ENCODE results near the gene LDAF1. TPM values are rescaled to one million over a fixed set of nuclear protein-coding genes. Genes with fewer than 3 reads are reported as not detected.
A peak's percentile ranks its signal among the peaks of the same experiment; 100 is the strongest.

LDAF1 gene
- total and polyA plus RNA-seq, 4 experiments from 2014 or later, result 15.0 to 23.3 (median 18.4) TPM

DNA sequence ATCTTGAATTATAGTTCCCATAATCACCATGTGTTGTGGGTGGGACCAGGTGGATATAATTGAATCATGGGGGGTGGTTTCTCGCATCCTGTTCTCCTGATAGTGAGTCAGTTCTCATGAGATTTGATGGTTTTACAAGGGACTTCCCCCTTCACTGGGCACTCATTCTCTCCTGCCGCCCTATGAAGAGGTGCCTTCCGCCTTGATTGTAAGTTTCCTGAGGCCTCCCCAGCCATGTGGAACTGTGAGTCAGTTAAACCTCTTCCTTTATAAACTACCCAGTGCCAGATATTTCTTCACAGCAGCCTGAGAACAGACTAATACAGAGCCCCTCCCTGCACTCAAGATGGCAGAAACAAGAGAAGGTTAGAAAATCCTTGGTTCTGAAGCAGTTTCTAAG lies 26.4 kb downstream of the LDAF1 start:
- POLR2A ChIA-PET (ENCODE audit: partially characterized antibody), result no interaction called here
- intact Hi-C loops (cut with micrococcal nuclease), result loop anchor here (5.0 kb wide), 1 partner anchor 333 kb away; no protein-coding TSS in a partner anchor
- Histone ChIP-seq H3K4me3 (ENCODE audit: low read length in 2 of 2) (no peak overlapping the region), H3K4me1 (ENCODE audit: insufficient read depth, low read length) (peaks cover 4% of the 10 kb centered on the region), H3K27ac (ENCODE audit: low read depth, low read length) (no peak overlapping the region), H3K9me3 (ENCODE audit: control insufficient read depth in 1 of 2, low read length in 2 of 2) (no peaks in the 10 kb centered on the region), H3K27me3 (ENCODE audit: insufficient read depth, low read length) (no peaks in the 10 kb centered on the region), H3K36me3 (ENCODE audit: insufficient read depth, low read length) (peaks cover 12% of the 10 kb centered on the region)
- CTCF ChIA-PET (ENCODE audit: partially characterized antibody), result no interaction called here
- peaks cover 3 to 6% (median 4%) of the 10 kb centered on the region in 4 donors for H3K4me1 Mint-ChIP-seq
- H3K27me3 Mint-ChIP-seq, result peaks cover 1 to 4% of the 10 kb centered on the region in 2 donors
- H3K27ac Mint-ChIP-seq, result peak overlapping the region in 1 of 7 donors; percentile 36
- peaks cover 0 to 5% (median 0%) of the 10 kb centered on the region in 8 donors for H3K9me3 Mint-ChIP-seq
- DNase-seq, result no peak
- H3K4me3 Mint-ChIP-seq, result no peak overlapping the region
- H3K36me3 Mint-ChIP-seq, result peaks cover 27 to 30% of the 10 kb centered on the region in 2 donors

- peaks cover 0 to 5% (median 0%) of the 10 kb centered on the region in 8 donors for H3K9me3 Mint-ChIP-seq
- no peak for DNase-seq
- ChIA-PET CTCF (ENCODE audit: partially characterized antibody) (interaction anchor here (1.7 kb wide), 1 partner anchor 9 kb away, joined by 4 read pairs; no protein-coding TSS in a partner anchor), POLR2A (ENCODE audit: partially characterized antibody) (no interaction called here)
- Histone ChIP-seq H3K4me3 (ENCODE audit: low read length in 2 of 2) (no peak overlapping the region), H3K36me3 (ENCODE audit: insufficient read depth, low read length) (peaks cover 6% of the 10 kb centered on the region), H3K27ac (ENCODE audit: low read depth, low read length) (no peak overlapping the region), H3K4me1 (ENCODE audit: insufficient read depth, low read length) (peaks cover 4% of the 10 kb centered on the region), H3K9me3 (ENCODE audit: control insufficient read depth in 1 of 2, low read length in 2 of 2) (no peaks in the 10 kb centered on the region), H3K27me3 (ENCODE audit: insufficient read depth, low read length) (no peaks in the 10 kb centered on the region)
- peaks cover 3 to 6% (median 4%) of the 10 kb centered on the region in 4 donors for H3K4me1 Mint-ChIP-seq
- H3K27me3 Mint-ChIP-seq, result peaks cover 1 to 4% of the 10 kb centered on the region in 2 donors
- intact Hi-C loops (cut with micrococcal nuclease), result loop anchor here (5.0 kb wide), 1 partner anchor 333 kb away; no protein-coding TSS in a partner anchor
- H3K4me3 Mint-ChIP-seq, result no peak overlapping the region
- H3K36me3 Mint-ChIP-seq, result peaks cover 21 to 25% of the 10 kb centered on the region in 2 donors
- H3K27ac Mint-ChIP-seq, result no peak overlapping the region
Measured at GRCh38 chr16:21185659-21186325, 27.3 kb downstream of the LDAF1 start.

- H3K4me1 ChIP-seq (ENCODE audit: insufficient read depth, low read length), result peaks cover 4% of the 10 kb centered on the region
- no peak overlapping the region for H3K27ac Mint-ChIP-seq
- H3K9me3 Mint-ChIP-seq, result peaks cover 0 to 6% (median 0%) of the 10 kb centered on the region in 8 donors
- no peaks in the 10 kb centered on the region for H3K27me3 ChIP-seq (ENCODE audit: insufficient read depth, low read length)
- no peak overlapping the region for H3K27ac ChIP-seq (ENCODE audit: low read depth, low read length)
- no peak for DNase-seq
- peaks cover 2 to 4% of the 10 kb centered on the region in 2 donors for H3K27me3 Mint-ChIP-seq
- no peak overlapping the region for H3K4me3 ChIP-seq (ENCODE audit: low read length in 2 of 2)
- no peaks in the 10 kb centered on the region for H3K9me3 ChIP-seq (ENCODE audit: control insufficient read depth in 1 of 2, low read length in 2 of 2)
- H3K4me3 Mint-ChIP-seq, result no peak overlapping the region
- peaks cover 3 to 6% (median 4%) of the 10 kb centered on the region in 4 donors for H3K4me1 Mint-ChIP-seq
- POLR2A ChIA-PET (ENCODE audit: partially characterized antibody), result no interaction called here
- peaks cover 16 to 20% of the 10 kb centered on the region in 2 donors for H3K36me3 Mint-ChIP-seq
- peaks cover 2% of the 10 kb centered on the region for H3K36me3 ChIP-seq (ENCODE audit: insufficient read depth, low read length)
- intact Hi-C loops (cut with micrococcal nuclease), result loop anchor here (5.0 kb wide), 1 partner anchor 334 kb away; no protein-coding TSS in a partner anchor
- CTCF ChIA-PET (ENCODE audit: partially characterized antibody), result interaction anchor here (1.1 to 4.7 kb wide), 4 partner anchors 9 to 1510 kb away, joined by 3 to 27 read pairs (median 4); no protein-coding TSS in a partner anchor
Measured at GRCh38 chr16:21186326-21186691, 27.8 kb downstream of the LDAF1 start.

- Mint-ChIP-seq H3K9me3 (peaks cover 0 to 11% (median 0%) of the 10 kb centered on the region in 8 donors), H3K36me3 (peaks cover 0 to 1% of the 10 kb centered on the region in 2 donors), H3K4me3 (peak overlapping the region in 1 of 8 donors; percentile 39), H3K27ac (no peak overlapping the region), H3K27me3 (peaks cover 4 to 8% of the 10 kb centered on the region in 2 donors), H3K4me1 (peaks cover 3 to 6% (median 4%) of the 10 kb centered on the region in 4 donors)
- H3K4me1 ChIP-seq (ENCODE audit: insufficient read depth, low read length), result peaks cover 4% of the 10 kb centered on the region
- no peaks in the 10 kb centered on the region for H3K36me3 ChIP-seq (ENCODE audit: insufficient read depth, low read length)
- H3K4me3 ChIP-seq (ENCODE audit: low read length in 2 of 2), result no peak overlapping the region
- no peak overlapping the region for H3K27ac ChIP-seq (ENCODE audit: low read depth, low read length)
- ChIA-PET POLR2A (ENCODE audit: partially characterized antibody) (interaction anchor here (1.7 kb wide), 1 partner anchor 11 kb away, joined by 4 read pairs; no protein-coding TSS in a partner anchor), CTCF (ENCODE audit: partially characterized antibody) (interaction anchor here (0.9 to 4.7 kb wide), 10 partner anchors 10 to 371 kb away, joined by 3 to 27 read pairs (median 4); partner anchors contain the start of gene ZP2)
- H3K27me3 ChIP-seq (ENCODE audit: insufficient read depth, low read length), result no peaks in the 10 kb centered on the region
- intact Hi-C loops (cut with micrococcal nuclease), result loop anchor here (5.0 kb wide), 1 partner anchor 337 kb away; no protein-coding TSS in a partner anchor
- no peak for DNase-seq
- H3K9me3 ChIP-seq (ENCODE audit: control insufficient read depth in 1 of 2, low read length in 2 of 2), result no peaks in the 10 kb centered on the region
Measured at GRCh38 chr16:21189311-21189710, 30.8 kb downstream of the LDAF1 start.

DNA sequence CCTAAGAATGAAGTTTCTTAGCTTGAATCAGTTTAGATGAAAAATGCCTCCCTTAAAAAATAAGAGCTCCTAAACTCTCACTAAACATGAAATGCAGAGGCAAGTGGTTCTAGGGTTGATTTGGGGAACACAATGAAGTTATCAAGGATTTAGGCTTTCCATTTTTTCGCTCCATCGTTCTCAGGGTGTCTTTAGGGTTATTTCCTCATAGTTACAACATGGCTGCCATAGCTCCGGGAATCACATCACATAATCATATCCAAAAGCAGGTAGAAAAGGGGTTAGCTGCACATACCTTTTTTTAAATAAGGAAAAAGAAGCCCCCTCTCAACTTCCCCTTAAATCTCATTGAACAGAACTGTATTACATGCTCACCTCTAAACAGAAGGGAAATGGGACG lies 31.5 kb downstream of the LDAF1 start:
- no peak overlapping the region for H3K4me3 Mint-ChIP-seq
- H3K27me3 Mint-ChIP-seq, result peaks cover 5 to 15% of the 10 kb centered on the region in 2 donors
- DNase-seq, result no peak
- H3K27ac Mint-ChIP-seq, result no peak overlapping the region
- CTCF ChIA-PET (ENCODE audit: partially characterized antibody), result interaction anchor here (0.8 to 4.7 kb wide), 6 partner anchors 10 to 363 kb away, joined by 3 to 27 read pairs (median 6); no protein-coding TSS in a partner anchor
- POLR2A ChIA-PET (ENCODE audit: partially characterized antibody), result interaction anchor here (1.7 kb wide), 1 partner anchor 12 kb away, joined by 4 read pairs; no protein-coding TSS in a partner anchor
- H3K4me3 ChIP-seq (ENCODE audit: low read length in 2 of 2), result no peak overlapping the region
- intact Hi-C loops (cut with micrococcal nuclease), result no loop called here
- H3K9me3 Mint-ChIP-seq, result peaks cover 0 to 11% (median 0%) of the 10 kb centered on the region in 8 donors
- no peaks in the 10 kb centered on the region for H3K36me3 Mint-ChIP-seq
- H3K27ac ChIP-seq (ENCODE audit: low read depth, low read length), result no peak overlapping the region
- H3K27me3 ChIP-seq (ENCODE audit: insufficient read depth, low read length), result no peaks in the 10 kb centered on the region
- H3K9me3 ChIP-seq (ENCODE audit: control insufficient read depth in 1 of 2, low read length in 2 of 2), result no peaks in the 10 kb centered on the region
- no peaks in the 10 kb centered on the region for H3K36me3 ChIP-seq (ENCODE audit: insufficient read depth, low read length)
- H3K4me1 Mint-ChIP-seq, result peaks cover 3 to 6% (median 4%) of the 10 kb centered on the region in 4 donors
- H3K4me1 ChIP-seq (ENCODE audit: insufficient read depth, low read length), result peaks cover 4% of the 10 kb centered on the region

- Mint-ChIP-seq H3K4me1 (peaks cover 3 to 6% (median 4%) of the 10 kb centered on the region in 4 donors), H3K27ac (no peak overlapping the region), H3K9me3 (peaks cover 0 to 11% (median 0%) of the 10 kb centered on the region in 8 donors), H3K36me3 (no peaks in the 10 kb centered on the region), H3K27me3 (peaks cover 5 to 15% of the 10 kb centered on the region in 2 donors), H3K4me3 (no peak overlapping the region)
- no peak for DNase-seq
- no peak overlapping the region for H3K4me3 ChIP-seq (ENCODE audit: low read length in 2 of 2)
- ChIA-PET POLR2A (ENCODE audit: partially characterized antibody) (no interaction called here), CTCF (ENCODE audit: partially characterized antibody) (interaction anchor here (0.9 to 4.7 kb wide), 3 partner anchors 9 to 363 kb away, joined by 3 to 27 read pairs (median 13); no protein-coding TSS in a partner anchor)
- H3K4me1 ChIP-seq (ENCODE audit: insufficient read depth, low read length), result peaks cover 4% of the 10 kb centered on the region
- H3K9me3 ChIP-seq (ENCODE audit: control insufficient read depth in 1 of 2, low read length in 2 of 2), result no peaks in the 10 kb centered on the region
- H3K27me3 ChIP-seq (ENCODE audit: insufficient read depth, low read length), result no peaks in the 10 kb centered on the region
- no peaks in the 10 kb centered on the region for H3K36me3 ChIP-seq (ENCODE audit: insufficient read depth, low read length)
- H3K27ac ChIP-seq (ENCODE audit: low read depth, low read length), result no peak overlapping the region
- intact Hi-C loops (cut with micrococcal nuclease), result no loop called here
Measured at GRCh38 chr16:21190599-21190998, 32.1 kb downstream of the LDAF1 start.

- peaks cover 4% of the 10 kb centered on the region for H3K4me1 ChIP-seq (ENCODE audit: insufficient read depth, low read length)
- peaks cover 5 to 22% of the 10 kb centered on the region in 2 donors for H3K27me3 Mint-ChIP-seq
- no peak for DNase-seq
- POLR2A ChIA-PET (ENCODE audit: partially characterized antibody), result no interaction called here
- intact Hi-C loops (cut with micrococcal nuclease), result no loop called here
- H3K9me3 ChIP-seq (ENCODE audit: control insufficient read depth in 1 of 2, low read length in 2 of 2), result no peaks in the 10 kb centered on the region
- CTCF ChIA-PET (ENCODE audit: partially characterized antibody), result no interaction called here
- no peak overlapping the region for H3K27ac ChIP-seq (ENCODE audit: low read depth, low read length)
- no peaks in the 10 kb centered on the region for H3K36me3 Mint-ChIP-seq
- H3K4me1 Mint-ChIP-seq, result peaks cover 3 to 6% (median 4%) of the 10 kb centered on the region in 4 donors
- no peak overlapping the region for H3K4me3 ChIP-seq (ENCODE audit: low read length in 2 of 2)
- no peak overlapping the region for H3K4me3 Mint-ChIP-seq
- H3K9me3 Mint-ChIP-seq, result peaks cover 0 to 11% (median 0%) of the 10 kb centered on the region in 8 donors
- no peaks in the 10 kb centered on the region for H3K27me3 ChIP-seq (ENCODE audit: insufficient read depth, low read length)
- no peaks in the 10 kb centered on the region for H3K36me3 ChIP-seq (ENCODE audit: insufficient read depth, low read length)
- no peak overlapping the region for H3K27ac Mint-ChIP-seq
Measured at GRCh38 chr16:21192991-21193390, 34.5 kb downstream of the LDAF1 start.
